GM23338 (cell line): ENCODE data around the gene STX8. TPM values are rescaled to one million over a fixed set of nuclear protein-coding genes. Genes with fewer than 3 reads are reported as not detected.
A peak's percentile ranks its signal among the peaks of the same experiment; 100 is the strongest.

Source experiments
- ATAC-seq: fragments of 200-7000 bp; cut with Tn5 transposase; 3 replicates; pipeline ENCODE4 v1.9.1; 2020
- DNase-seq: peaks from one replicate; pipeline ENCODE4 v3.0.0-alpha.2; 2015; ENCODE audit warnings: low spot score
- H2AFZ ChIP-seq: fragments of 200-600 bp; sonication (generic); 2 replicates; pipeline ENCODE4 v1.8.0; 2016; ENCODE audit warnings: antibody characterized with exemption, mild to moderate bottlenecking, moderate library complexity
- H3F3A ChIP-seq: fragments of 200-600 bp; sonication (generic); replicated peaks from 2 replicates; pipeline ENCODE4 v1.8.0; 2017; ENCODE audit warnings: antibody characterized with exemption, mixed run types, low read depth
- H3K27ac ChIP-seq: fragments of 200-600 bp; sonication (generic); 2 replicates; pipeline ENCODE4 v1.6.1; 2016; ENCODE audit warnings: low read depth
- H3K27me3 ChIP-seq: fragments of 200-600 bp; sonication (generic); 2 replicates; pipeline ENCODE4 v1.8.0; 2016; ENCODE audit warnings: mild to moderate bottlenecking, mixed run types, moderate library complexity; ENCODE audit not compliant: insufficient read depth
- H3K36me3 ChIP-seq: fragments of 200-600 bp; sonication (generic); 2 replicates; pipeline ENCODE4 v1.8.0; 2016; ENCODE audit warnings: mild to moderate bottlenecking; ENCODE audit not compliant: insufficient read depth
- H3K4me1 ChIP-seq: fragments of 200-600 bp; sonication (generic); 2 replicates; pipeline ENCODE4 v1.8.0; 2016; ENCODE audit warnings: mild to moderate bottlenecking, moderate library complexity; ENCODE audit not compliant: insufficient read depth
- H3K4me2 ChIP-seq: fragments of 200-600 bp; sonication (generic); 2 replicates; pipeline ENCODE4 v1.7.1; 2017; ENCODE audit warnings: mixed run types
- H3K4me3 ChIP-seq: fragments of 200-600 bp; sonication (generic); 2 replicates; pipeline ENCODE4 v1.6.1; 2016; ENCODE audit warnings: mixed run types
- H3K79me2 ChIP-seq: fragments of 200-600 bp; sonication (generic); replicated peaks from 2 replicates; pipeline ENCODE4 v1.8.0; 2017; ENCODE audit warnings: mild to moderate bottlenecking; ENCODE audit not compliant: insufficient read depth
- H3K9me2 ChIP-seq: fragments of 200-600 bp; sonication (generic); 2 replicates; pipeline ENCODE4 v1.8.0; 2017; ENCODE audit not compliant: insufficient read depth
- H4K20me1 ChIP-seq: fragments of 200-600 bp; sonication (generic); replicated peaks from 2 replicates; pipeline ENCODE4 v1.8.0; 2017; ENCODE audit warnings: mild to moderate bottlenecking; ENCODE audit not compliant: insufficient read depth
- H3K27ac Mint-ChIP-seq: 2 replicates; pipeline ENCODE4 v1.8.0; 2020; ENCODE audit warnings: inconsistent platforms, mild to moderate bottlenecking, moderate library complexity, mixed read lengths
- H3K27me3 Mint-ChIP-seq: 3 replicates; pipeline ENCODE4 v1.8.0; 2022; ENCODE audit warnings: low read depth, mild to moderate bottlenecking, moderate library complexity, mixed read lengths, inconsistent platforms; ENCODE audit not compliant: insufficient read depth, poor library complexity
- H3K36me3 Mint-ChIP-seq: 3 replicates; pipeline ENCODE4 v1.8.0; 2021; ENCODE audit warnings: low read depth, mild to moderate bottlenecking, inconsistent platforms, moderate library complexity, mixed read lengths
- H3K4me1 Mint-ChIP-seq: 3 replicates; pipeline ENCODE4 v1.8.0; 2020; ENCODE audit warnings: mild to moderate bottlenecking, inconsistent platforms, mixed read lengths
- H3K4me3 Mint-ChIP-seq: 3 replicates; pipeline ENCODE4 v1.8.0; 2021; ENCODE audit warnings: moderate library complexity, mild to moderate bottlenecking, inconsistent platforms, mixed read lengths
- H3K9me3 Mint-ChIP-seq: 3 replicates; pipeline ENCODE4 v1.8.0; 2020; ENCODE audit warnings: moderate library complexity, mild to moderate bottlenecking, inconsistent platforms, mixed read lengths
- CTCF ChIP-seq, 2 experiments: fragments of 200-600 bp in 1 of 2; sonication (generic) in 1 of 2; conservative IDR thresholded peaks; 2 replicates each; pipeline versions ENCODE4 v1.5.1 to v1.6.1; 2016 to 2017; ENCODE audit warnings: antibody characterized with exemption in 2 of 2, low read depth in 2 of 2, mild to moderate bottlenecking in 2 of 2, moderate library complexity in 1 of 2
- ETS1 ChIP-seq: IDR thresholded peaks from 2 replicates; pipeline ENCODE4 v1.6.1; 2016; ENCODE audit warnings: antibody characterized with exemption
- POLR2AphosphoS5 ChIP-seq: IDR thresholded peaks from 2 replicates; pipeline ENCODE4 v1.6.1; 2016; ENCODE audit warnings: antibody characterized with exemption, low read depth
- ZNF331 ChIP-seq: fragments of 250-450 bp; sonication (Bioruptor Pico); IDR thresholded peaks from 2 replicates; pipeline ENCODE4 v1.5.0; 2020; ENCODE audit warnings: low read depth, mild to moderate bottlenecking, moderate library complexity
- ZNF462 ChIP-seq: fragments of 250-450 bp; sonication (Bioruptor Pico); IDR thresholded peaks from 2 replicates; pipeline ENCODE4 v1.5.0; 2020; ENCODE audit warnings: mild to moderate bottlenecking, moderate library complexity
- polyA plus RNA-seq: library from polyadenylated mRNA; unstranded; fragments of >200 nt; fragmentation: Nextera tagmentation; extraction: Ambion mirVana; gene quantifications from 2 replicates; pipeline ENCODE4 v1.2.1, GENCODE V29; 2016
- total RNA-seq: library from RNA; depleted of rRNA; stranded (reverse); fragments of >200 nt; shearing (Covaris generic); gene quantifications from 2 replicates; pipeline ENCODE4 v1.2.3, GENCODE V29; 2014

Gene STX8
- total and polyA plus RNA-seq, 2 experiments from 2014 or later, result 59.4 to 82.3 TPM

GRCh38 chr17:9529033-9529700 lies 46.5 kb downstream of the STX8 start:
- Histone ChIP-seq H3K36me3 (no peaks in the 10 kb centered on the region), H3K4me3 (no peak overlapping the region), H3K9me2 (no peaks in the 10 kb centered on the region), H2AFZ (no peak overlapping the region), H3K27ac (no peak overlapping the region), H3K79me2 (no peaks in the 10 kb centered on the region), H3K4me1 (no peaks in the 10 kb centered on the region), H4K20me1 (no peaks in the 10 kb centered on the region), H3K27me3 (no peaks in the 10 kb centered on the region), H3K4me2 (no peak overlapping the region), H3F3A (no peaks in the 10 kb centered on the region)
- DNase-seq, result peak; percentile 46
- peaks cover 5% of the 10 kb centered on the region; the same call in 1 of the 3 replicates for H3K4me1 Mint-ChIP-seq
- H3K9me3 Mint-ChIP-seq, result no peaks in the 10 kb centered on the region
- no peaks in the 10 kb centered on the region for H3K27me3 Mint-ChIP-seq
- H3K4me3 Mint-ChIP-seq, result no peak overlapping the region
- no peak overlapping the region for H3K27ac Mint-ChIP-seq
- ATAC-seq, result peak; percentile 69
- peaks cover 4% of the 10 kb centered on the region; the same call in 1 of the 3 replicates for H3K36me3 Mint-ChIP-seq
- TF ChIP-seq ETS1, result no peak
- no peak for TF ChIP-seq ZNF462 (CRISPR knock-in tag)
- peak; percentile 69 to 77 for TF ChIP-seq CTCF (conservative IDR thresholded peaks at IDR 0.05; ENCODE audit: low read depth in 2 of 2)
- TF ChIP-seq ZNF331 (CRISPR knock-in tag), result no peak
- TF ChIP-seq POLR2AphosphoS5, result no peak
